ENCODE results near the gene HACL1. TPM values are rescaled to one million over a fixed set of nuclear protein-coding genes. Genes with fewer than 3 reads are reported as not detected.

The HACL1 gene
- total and polyA plus RNA-seq, 10 of the 15 experiments (the other 5 are each of a cell fraction or from before 2014, with no cell fraction given), result 19.4 to 48.7 (median 30.1) TPM

DNA sequence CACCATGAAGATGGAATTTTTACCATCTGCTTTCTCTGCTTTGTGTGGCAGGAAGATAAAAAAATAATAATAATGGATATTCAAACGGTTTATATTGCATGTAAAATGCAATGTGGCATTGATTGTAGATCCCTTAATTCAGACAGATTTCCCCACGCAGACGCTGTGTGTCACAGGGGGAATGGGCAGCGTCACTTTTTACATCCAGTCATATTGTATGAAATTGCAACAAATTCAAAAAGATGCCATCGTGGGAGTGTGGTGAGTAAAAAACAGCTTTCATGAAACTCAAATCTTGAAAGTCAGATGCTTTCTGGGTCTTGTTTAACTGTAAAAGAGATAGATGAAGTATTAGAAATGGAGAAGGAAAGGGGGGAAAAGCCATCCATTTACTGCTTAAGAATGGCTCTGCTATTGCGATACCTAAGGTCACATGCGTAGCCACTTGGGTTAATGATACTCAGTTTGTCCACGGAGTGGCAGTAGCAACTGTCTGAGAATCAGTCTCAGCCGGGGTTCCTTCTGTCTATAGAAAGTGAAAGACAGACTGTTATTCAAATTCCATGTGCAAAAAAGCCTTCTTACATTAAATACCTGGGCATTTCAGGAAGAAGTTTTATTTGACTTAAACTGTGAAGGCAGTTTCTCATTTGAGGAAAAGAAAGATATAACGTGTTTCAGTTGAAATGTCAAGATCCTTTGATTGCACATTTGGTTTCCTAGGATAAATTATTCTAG is 28.7 kb upstream of the HACL1 start (continued):
- TF ChIP-seq, protein P1, sequence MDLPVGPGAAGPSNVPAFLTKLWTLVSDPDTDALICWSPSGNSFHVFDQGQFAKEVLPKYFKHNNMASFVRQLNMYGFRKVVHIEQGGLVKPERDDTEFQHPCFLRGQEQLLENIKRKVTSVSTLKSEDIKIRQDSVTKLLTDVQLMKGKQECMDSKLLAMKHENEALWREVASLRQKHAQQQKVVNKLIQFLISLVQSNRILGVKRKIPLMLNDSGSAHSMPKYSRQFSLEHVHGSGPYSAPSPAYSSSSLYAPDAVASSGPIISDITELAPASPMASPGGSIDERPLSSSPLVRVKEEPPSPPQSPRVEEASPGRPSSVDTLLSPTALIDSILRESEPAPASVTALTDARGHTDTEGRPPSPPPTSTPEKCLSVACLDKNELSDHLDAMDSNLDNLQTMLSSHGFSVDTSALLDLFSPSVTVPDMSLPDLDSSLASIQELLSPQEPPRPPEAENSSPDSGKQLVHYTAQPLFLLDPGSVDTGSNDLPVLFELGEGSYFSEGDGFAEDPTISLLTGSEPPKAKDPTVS (IDR thresholded peaks at IDR 0.05; ENCODE audit: low read depth, low read length), result no peak
- peak; percentile 75; the same call in 1 of the 3 replicates for TF ChIP-seq POU2F2 (IDR thresholded peaks at IDR 0.05; ENCODE audit: borderline replicate concordance, low read depth, low read length)
- no peak for TF ChIP-seq TCF7 (IDR thresholded peaks at IDR 0.05; ENCODE audit: borderline replicate concordance)
- no peak for TF ChIP-seq RBBP5 (conservative IDR thresholded peaks at IDR 0.05)
- TF ChIP-seq ATF3 (IDR thresholded peaks at IDR 0.05; ENCODE audit: borderline replicate concordance, extremely low read depth, low read depth, low read length), result peak; percentile 51; the same call in 1 of the 2 replicates
- 0 out of 2 replicates have a peak, but pooled peaks have one; percentile 51 for TF ChIP-seq STAT1 (conservative IDR thresholded peaks at IDR 0.05)
- TF ChIP-seq CHD4 (IDR thresholded peaks at IDR 0.05), result no peak
- TF ChIP-seq TAF1 (IDR thresholded peaks at IDR 0.05; ENCODE audit: borderline replicate concordance, low read depth, low read length), result no peak
- TF ChIP-seq STAT3 (IDR thresholded peaks at IDR 0.05; ENCODE audit: low read depth, low read length), result 0 out of 2 replicates have a peak, but pooled peaks have one; percentile 79
- no peak for TF ChIP-seq FOXM1 (IDR thresholded peaks at IDR 0.05; ENCODE audit: low read depth, low read length)
- TF ChIP-seq POLR2AphosphoS5 (IDR thresholded peaks at IDR 0.05; ENCODE audit: low read length), result no peak
- TF ChIP-seq MLLT1 (IDR thresholded peaks at IDR 0.05), result no peak
- no peak for TF ChIP-seq BMI1 (IDR thresholded peaks at IDR 0.05; ENCODE audit: borderline replicate concordance)
- TF ChIP-seq, protein P2, sequence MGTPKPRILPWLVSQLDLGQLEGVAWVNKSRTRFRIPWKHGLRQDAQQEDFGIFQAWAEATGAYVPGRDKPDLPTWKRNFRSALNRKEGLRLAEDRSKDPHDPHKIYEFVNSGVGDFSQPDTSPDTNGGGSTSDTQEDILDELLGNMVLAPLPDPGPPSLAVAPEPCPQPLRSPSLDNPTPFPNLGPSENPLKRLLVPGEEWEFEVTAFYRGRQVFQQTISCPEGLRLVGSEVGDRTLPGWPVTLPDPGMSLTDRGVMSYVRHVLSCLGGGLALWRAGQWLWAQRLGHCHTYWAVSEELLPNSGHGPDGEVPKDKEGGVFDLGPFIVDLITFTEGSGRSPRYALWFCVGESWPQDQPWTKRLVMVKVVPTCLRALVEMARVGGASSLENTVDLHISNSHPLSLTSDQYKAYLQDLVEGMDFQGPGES (IDR thresholded peaks at IDR 0.05), result no peak
- TF ChIP-seq SMARCA5 (IDR thresholded peaks at IDR 0.05), result peak; percentile 31
- TF ChIP-seq MYB (IDR thresholded peaks at IDR 0.05; ENCODE audit: borderline replicate concordance, low read depth, low read length), result no peak
- no peak for TF ChIP-seq CHD2 (IDR thresholded peaks at IDR 0.05; ENCODE audit: borderline replicate concordance, low read depth, low read length)
- TF ChIP-seq TARDBP (IDR thresholded peaks at IDR 0.05; ENCODE audit: borderline replicate concordance), result no peak
- TF ChIP-seq, protein P3, sequence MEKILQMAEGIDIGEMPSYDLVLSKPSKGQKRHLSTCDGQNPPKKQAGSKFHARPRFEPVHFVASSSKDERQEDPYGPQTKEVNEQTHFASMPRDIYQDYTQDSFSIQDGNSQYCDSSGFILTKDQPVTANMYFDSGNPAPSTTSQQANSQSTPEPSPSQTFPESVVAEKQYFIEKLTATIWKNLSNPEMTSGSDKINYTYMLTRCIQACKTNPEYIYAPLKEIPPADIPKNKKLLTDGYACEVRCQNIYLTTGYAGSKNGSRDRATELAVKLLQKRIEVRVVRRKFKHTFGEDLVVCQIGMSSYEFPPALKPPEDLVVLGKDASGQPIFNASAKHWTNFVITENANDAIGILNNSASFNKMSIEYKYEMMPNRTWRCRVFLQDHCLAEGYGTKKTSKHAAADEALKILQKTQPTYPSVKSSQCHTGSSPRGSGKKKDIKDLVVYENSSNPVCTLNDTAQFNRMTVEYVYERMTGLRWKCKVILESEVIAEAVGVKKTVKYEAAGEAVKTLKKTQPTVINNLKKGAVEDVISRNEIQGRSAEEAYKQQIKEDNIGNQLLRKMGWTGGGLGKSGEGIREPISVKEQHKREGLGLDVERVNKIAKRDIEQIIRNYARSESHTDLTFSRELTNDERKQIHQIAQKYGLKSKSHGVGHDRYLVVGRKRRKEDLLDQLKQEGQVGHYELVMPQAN (conservative IDR thresholded peaks at IDR 0.05), result no peak
- no peak for TF ChIP-seq ATF2 (IDR thresholded peaks at IDR 0.05; ENCODE audit: low read length)
- no peak for TF ChIP-seq PML (IDR thresholded peaks at IDR 0.05; ENCODE audit: low read length)
- TF ChIP-seq SUPT20H (IDR thresholded peaks at IDR 0.05; ENCODE audit: borderline replicate concordance, control insufficient read depth, low read depth, low read length), result no peak

Data from GM12878 (cell line).